Stimulated activated CD4-positive, alpha-beta T cell treated with anti-CD3 and anti-CD28 coated beads, Interleukin-4, amount 100 ng/mL, for 48 hours (primary cell): Measurements from ENCODE around the gene CLIP3.
"Not testable (repeated sequence)": the region's sequence is repeated elsewhere in the genome, so short reads cannot be mapped to it uniquely, and the experiment has no call there.

Experiments
- DNase-seq, 2 donors: peaks; one replicate each; pipeline ENCODE4 v3.0.0-alpha.2; 2020; ENCODE audit warnings: low read depth in 2 of 2

Gene CLIP3

DNA sequence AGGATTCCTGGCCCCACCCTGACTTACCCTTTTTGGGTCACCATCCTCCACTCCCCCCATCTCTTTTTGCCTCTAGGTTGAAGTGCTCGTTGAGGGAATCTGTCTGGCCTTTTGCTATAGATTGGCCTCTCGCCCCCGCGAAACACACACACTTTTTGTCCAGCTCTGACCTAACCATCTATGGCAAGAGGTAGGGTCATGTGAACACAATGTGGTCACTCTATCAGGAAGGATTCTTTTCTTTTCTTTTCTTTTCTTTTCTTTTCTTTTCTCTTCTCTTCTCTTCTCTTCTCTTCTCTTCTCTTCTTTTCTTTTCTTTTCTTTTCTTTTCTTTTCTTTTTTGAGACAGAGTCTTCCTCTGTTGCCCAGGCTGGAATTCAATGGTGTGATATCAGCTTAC, 51.7 kb downstream of the CLIP3 start:
- not testable (repeated sequence) for DNase-seq

DNA sequence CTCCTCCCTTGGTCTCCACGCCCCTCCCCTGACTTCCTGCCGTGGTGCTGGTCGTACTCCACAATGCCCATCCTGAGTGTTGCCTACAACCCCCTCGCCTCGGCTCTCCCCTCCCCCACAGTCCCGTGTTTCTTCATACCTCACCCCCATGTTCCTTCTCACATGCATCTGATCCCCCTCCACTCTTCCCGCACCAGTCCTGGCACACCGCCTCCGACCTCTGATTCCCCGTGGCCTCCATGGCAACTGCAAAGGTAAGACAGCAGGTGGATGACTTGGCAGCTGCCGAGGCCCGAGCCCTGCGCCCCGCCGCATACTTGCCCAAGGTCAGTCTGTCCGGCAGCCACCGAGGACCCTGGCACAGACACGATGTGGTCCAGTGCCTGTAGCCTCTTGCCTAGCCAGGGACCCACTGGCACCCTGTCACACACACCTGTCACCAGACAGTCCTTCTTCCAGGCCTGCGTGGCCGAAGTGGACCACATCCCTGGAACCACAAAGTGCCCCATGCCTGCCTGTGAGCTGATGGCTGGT, 53.8 kb downstream of the CLIP3 start:
- DNase-seq, result no peak

DNA sequence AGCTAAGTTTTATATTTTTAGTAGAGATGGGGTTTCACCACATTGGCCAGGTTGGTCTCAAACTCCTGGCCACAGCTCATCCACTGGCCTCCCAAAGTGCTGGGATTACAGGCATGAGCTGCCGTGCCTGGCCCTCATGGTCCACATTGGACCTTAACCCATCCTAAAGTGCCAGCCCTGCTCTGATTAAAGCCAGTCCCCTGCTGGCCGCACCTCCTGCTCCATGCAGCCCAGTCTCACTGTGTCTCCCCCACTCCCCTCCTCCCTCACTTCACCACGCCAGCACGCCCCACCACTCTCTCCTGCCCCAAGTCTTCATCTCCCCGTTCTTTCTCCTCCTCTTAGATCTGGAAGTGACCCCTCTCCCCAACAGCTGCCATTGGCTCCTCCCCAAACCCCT, 54.4 kb downstream of the CLIP3 start:
- no peak for DNase-seq

DNA sequence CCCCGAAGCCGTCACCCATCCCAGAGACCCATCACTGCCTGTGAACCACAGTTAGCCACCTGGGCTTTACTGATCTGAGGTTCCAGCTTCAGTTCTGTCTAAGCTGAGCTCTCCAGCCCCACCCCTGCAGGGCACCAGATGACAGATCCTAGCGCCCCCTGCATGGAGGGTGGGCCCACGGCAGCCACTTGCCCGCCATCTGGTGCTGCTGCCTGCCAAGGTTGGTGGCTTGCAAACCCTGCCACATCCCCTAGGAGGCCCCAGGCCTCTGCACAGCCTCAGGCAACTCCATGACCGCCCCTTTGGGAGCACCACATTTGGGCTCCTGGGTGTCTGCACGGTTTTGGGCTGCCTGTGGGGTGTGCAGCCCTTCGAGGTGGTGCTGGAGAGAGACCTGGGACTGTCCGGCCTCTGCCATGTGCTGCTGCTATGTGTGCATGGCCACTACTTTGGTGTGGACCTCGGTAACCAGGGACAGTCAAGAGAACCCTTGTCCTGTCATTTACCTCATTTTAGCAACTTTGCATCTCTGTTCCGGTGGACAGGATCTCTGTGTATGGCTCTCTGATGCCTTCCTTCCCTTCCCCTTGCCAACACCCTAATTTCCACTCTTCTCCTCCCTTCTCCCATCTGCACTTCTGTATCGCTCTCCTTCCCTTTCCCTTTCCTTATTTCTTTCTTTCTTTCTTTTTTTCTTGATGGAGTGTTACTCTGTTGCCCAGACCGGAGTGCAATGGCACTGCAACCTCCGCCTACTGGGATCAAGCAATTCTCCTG, 55.0 kb downstream of the CLIP3 start:
- no peak for DNase-seq

DNA sequence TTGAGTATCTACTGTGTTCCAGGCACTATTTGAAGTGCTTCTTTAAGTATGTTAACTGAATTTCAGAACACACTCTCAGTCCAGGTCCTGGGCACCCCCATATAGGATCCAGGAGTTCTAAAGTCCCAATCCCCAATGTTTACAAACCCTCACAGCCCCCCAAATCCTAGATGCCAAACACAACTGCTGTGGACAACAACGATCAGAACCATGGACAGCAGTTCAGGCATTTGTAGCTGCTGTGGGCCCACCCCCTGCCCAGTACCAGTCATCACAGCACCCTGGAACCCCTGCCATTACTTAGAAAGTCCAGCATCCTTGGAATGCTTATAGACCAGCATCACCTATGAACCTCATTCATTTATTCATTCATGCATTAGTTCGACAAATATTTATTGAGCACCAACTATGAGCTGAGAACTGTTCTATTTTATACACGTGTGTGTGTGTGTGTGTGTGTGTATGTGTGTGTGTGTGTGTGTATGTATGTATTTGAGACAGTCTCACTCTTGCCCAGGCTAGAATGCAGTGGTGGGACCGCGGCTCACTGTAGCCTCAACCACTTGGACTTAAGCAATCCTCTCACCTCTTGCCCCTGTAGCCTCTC, 57.0 kb downstream of the CLIP3 start:
- DNase-seq, result no peak

DNA sequence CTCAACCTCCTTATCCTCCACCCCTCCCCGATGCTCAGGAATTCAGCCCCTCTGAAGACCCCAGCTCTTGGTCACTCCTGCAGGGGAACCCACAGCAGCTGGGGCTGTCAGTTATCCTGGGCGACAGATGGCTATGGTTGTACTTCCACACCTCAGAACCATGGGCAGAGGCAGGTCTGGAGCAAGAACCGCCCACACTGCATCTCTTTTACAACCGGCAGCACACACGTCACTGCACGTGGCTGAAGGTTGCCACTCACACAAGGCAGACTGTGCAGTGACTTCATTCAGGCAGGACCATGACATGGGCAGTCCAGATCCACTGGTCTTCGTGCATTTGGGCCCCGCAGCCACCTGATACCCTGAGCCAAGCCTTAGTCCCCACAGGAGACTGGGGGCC, 59.2 kb downstream of the CLIP3 start:
- DNase-seq, result no peak

DNA sequence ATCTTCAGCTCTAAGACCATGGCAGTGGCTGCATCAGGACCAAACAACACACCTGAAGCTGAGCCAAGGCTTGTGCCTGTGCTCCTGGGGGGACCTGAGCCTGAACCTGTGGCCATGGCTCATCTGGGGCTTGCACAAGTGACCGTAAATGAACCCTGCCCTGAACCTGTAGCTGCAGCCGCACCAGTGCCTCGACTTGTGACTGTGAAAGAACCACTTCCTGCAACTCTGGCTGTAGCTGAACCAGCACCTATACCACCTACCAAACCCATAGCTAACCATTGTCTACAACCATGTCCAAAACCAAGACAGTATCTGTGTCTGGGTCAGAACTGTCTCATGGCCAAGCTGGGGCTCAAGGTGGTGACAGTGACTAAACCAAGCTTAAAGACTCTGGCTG, 65.9 kb downstream of the CLIP3 start:
- no peak for DNase-seq
